ENCODE results near the gene OR2F2. TPM values are rescaled to one million over a fixed set of nuclear protein-coding genes. Genes with fewer than 3 reads are reported as not detected.

The OR2F2 gene
- total RNA-seq, 2 experiments from 2014 or later, result not detected

GRCh38 chr7:143906151-143906550 lies 28.9 kb upstream of the OR2F2 start:
- Histone ChIP-seq H3K36me3 (ENCODE audit: insufficient read depth, low read length) (no peaks in the 10 kb centered on the region), H4K20me1 (ENCODE audit: insufficient read depth, low read length) (no peaks in the 10 kb centered on the region), H3K9me2 (ENCODE audit: insufficient read depth, low read length) (no peaks in the 10 kb centered on the region), H3K4me1 (ENCODE audit: insufficient read depth, low read length, poor library complexity, severe bottlenecking) (no peaks in the 10 kb centered on the region), H3K27ac (ENCODE audit: low read depth, low read length, poor library complexity, severe bottlenecking) (no peak overlapping the region), H3K4me3 (ENCODE audit: low read depth, low read length, poor library complexity, severe bottlenecking) (no peak overlapping the region), H2AFZ (ENCODE audit: low read length) (no peak overlapping the region), H3K9me3 (ENCODE audit: low read length) (no peaks in the 10 kb centered on the region), H3K79me2 (ENCODE audit: insufficient read depth, low read depth, low read length) (no peaks in the 10 kb centered on the region), H3K4me2 (ENCODE audit: low read length) (no peak overlapping the region)
- no peak for DNase-seq (ENCODE audit: low spot score)
- intact Hi-C loops (cut with micrococcal nuclease; ENCODE audit: unreplicated experiment), result no loop called here
- no TSS peak for BruUV-seq (replicated peaks)
- POLR2A ChIA-PET, result no interaction called here
- CTCF ChIA-PET (ENCODE audit: unreplicated experiment), result no interaction called here
- TF ChIP-seq CTCF (conservative IDR thresholded peaks at IDR 0.05; ENCODE audit: low read length) (no peak), EZH2phosphoT487 (IDR thresholded peaks at IDR 0.05; ENCODE audit: borderline replicate concordance, low read depth, low read length) (no peak)

GRCh38 chr7:143906895-143907294 lies 28.1 kb upstream of the OR2F2 start:
- H3K4me1 ChIP-seq (ENCODE audit: insufficient read depth, low read length, poor library complexity, severe bottlenecking), result no peaks in the 10 kb centered on the region
- H3K9me2 ChIP-seq (ENCODE audit: insufficient read depth, low read length), result no peaks in the 10 kb centered on the region
- no peaks in the 10 kb centered on the region for H3K9me3 ChIP-seq (ENCODE audit: low read length)
- no peak overlapping the region for H2AFZ ChIP-seq (ENCODE audit: low read length)
- BruUV-seq (replicated peaks), result no TSS peak
- no peak overlapping the region for H3K4me2 ChIP-seq (ENCODE audit: low read length)
- no peak overlapping the region for H3K27ac ChIP-seq (ENCODE audit: low read depth, low read length, poor library complexity, severe bottlenecking)
- H3K36me3 ChIP-seq (ENCODE audit: insufficient read depth, low read length), result no peaks in the 10 kb centered on the region
- TF ChIP-seq CTCF (conservative IDR thresholded peaks at IDR 0.05; ENCODE audit: low read length), result no peak
- TF ChIP-seq EZH2phosphoT487 (IDR thresholded peaks at IDR 0.05; ENCODE audit: borderline replicate concordance, low read depth, low read length), result no peak
- no peak overlapping the region for H3K4me3 ChIP-seq (ENCODE audit: low read depth, low read length, poor library complexity, severe bottlenecking)
- H3K79me2 ChIP-seq (ENCODE audit: insufficient read depth, low read depth, low read length), result no peaks in the 10 kb centered on the region
- CTCF ChIA-PET (ENCODE audit: unreplicated experiment), result no interaction called here
- POLR2A ChIA-PET, result no interaction called here
- DNase-seq (ENCODE audit: low spot score), result no peak
- intact Hi-C loops (cut with micrococcal nuclease; ENCODE audit: unreplicated experiment), result no loop called here
- no peaks in the 10 kb centered on the region for H4K20me1 ChIP-seq (ENCODE audit: insufficient read depth, low read length)

GRCh38 chr7:143908120-143908519 lies 26.9 kb upstream of the OR2F2 start:
- Histone ChIP-seq H3K4me3 (ENCODE audit: low read depth, low read length, poor library complexity, severe bottlenecking) (no peak overlapping the region), H4K20me1 (ENCODE audit: insufficient read depth, low read length) (no peaks in the 10 kb centered on the region), H3K36me3 (ENCODE audit: insufficient read depth, low read length) (no peaks in the 10 kb centered on the region), H3K4me1 (ENCODE audit: insufficient read depth, low read length, poor library complexity, severe bottlenecking) (no peaks in the 10 kb centered on the region), H2AFZ (ENCODE audit: low read length) (no peak overlapping the region), H3K79me2 (ENCODE audit: insufficient read depth, low read depth, low read length) (no peaks in the 10 kb centered on the region), H3K27ac (ENCODE audit: low read depth, low read length, poor library complexity, severe bottlenecking) (no peak overlapping the region), H3K4me2 (ENCODE audit: low read length) (no peak overlapping the region), H3K9me3 (ENCODE audit: low read length) (no peaks in the 10 kb centered on the region), H3K9me2 (ENCODE audit: insufficient read depth, low read length) (no peaks in the 10 kb centered on the region)
- CTCF ChIA-PET (ENCODE audit: unreplicated experiment), result no interaction called here
- intact Hi-C loops (cut with micrococcal nuclease; ENCODE audit: unreplicated experiment), result no loop called here
- no TSS peak for BruUV-seq (replicated peaks)
- POLR2A ChIA-PET, result interaction anchor here (0.7 kb wide), 1 partner anchor 12 kb away, joined by 3 read pairs; no protein-coding TSS in a partner anchor
- DNase-seq (ENCODE audit: low spot score), result no peak
- TF ChIP-seq EZH2phosphoT487 (IDR thresholded peaks at IDR 0.05; ENCODE audit: borderline replicate concordance, low read depth, low read length) (no peak), CTCF (conservative IDR thresholded peaks at IDR 0.05; ENCODE audit: low read length) (no peak)

All from OCI-LY7 (cell line).